ENCODE data around the gene GRAMD1A.
A peak's percentile ranks its signal among the peaks of the same experiment; 100 is the strongest.
"Not testable (repeated sequence)": the region's sequence is repeated elsewhere in the genome, so short reads cannot be mapped to it uniquely, and the experiment has no call there.

GRAMD1A gene

DNA sequence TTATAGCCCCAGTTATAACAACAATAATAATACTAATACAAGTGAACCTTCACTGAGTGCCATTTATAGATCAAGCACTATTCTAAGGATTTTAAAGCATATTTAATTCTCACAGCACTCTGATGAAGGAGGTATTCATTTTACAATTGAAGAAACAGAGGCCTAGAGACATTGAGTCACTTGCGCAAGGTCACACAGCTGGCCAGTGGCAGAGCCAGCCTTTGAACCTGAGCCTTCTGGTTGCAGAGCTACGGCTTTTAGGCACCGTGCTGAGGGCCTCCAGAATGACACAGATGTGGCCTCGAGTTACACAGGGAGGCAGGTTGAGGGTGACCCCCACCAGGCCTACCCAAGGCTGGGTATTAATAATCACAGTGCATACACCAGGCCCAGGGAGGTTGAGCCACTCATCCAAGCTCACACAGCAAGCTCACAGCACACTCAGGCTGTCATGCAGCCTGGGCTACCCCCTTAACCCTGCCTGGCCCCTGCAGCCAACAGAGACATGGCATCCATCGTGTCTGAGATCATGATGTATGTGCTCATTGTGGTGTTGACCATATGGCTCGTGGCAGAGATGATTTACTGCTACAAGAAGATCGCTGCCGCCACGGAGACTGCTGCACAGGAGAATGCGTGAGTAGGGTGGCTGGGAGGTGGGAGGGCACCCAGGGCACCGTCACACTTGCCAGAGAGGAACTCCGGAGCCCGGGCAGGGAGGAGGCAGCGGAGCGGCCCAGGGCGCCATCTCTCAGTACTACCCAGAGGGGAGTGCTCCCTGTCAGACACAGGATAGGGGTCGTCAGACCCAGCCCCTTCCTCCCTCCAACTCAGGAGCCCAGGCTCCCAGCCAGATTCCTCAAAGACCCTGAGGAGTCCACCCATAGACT is 38.7 kb downstream of the GRAMD1A start:
- DNase-seq, result peak; percentile 18

DNA sequence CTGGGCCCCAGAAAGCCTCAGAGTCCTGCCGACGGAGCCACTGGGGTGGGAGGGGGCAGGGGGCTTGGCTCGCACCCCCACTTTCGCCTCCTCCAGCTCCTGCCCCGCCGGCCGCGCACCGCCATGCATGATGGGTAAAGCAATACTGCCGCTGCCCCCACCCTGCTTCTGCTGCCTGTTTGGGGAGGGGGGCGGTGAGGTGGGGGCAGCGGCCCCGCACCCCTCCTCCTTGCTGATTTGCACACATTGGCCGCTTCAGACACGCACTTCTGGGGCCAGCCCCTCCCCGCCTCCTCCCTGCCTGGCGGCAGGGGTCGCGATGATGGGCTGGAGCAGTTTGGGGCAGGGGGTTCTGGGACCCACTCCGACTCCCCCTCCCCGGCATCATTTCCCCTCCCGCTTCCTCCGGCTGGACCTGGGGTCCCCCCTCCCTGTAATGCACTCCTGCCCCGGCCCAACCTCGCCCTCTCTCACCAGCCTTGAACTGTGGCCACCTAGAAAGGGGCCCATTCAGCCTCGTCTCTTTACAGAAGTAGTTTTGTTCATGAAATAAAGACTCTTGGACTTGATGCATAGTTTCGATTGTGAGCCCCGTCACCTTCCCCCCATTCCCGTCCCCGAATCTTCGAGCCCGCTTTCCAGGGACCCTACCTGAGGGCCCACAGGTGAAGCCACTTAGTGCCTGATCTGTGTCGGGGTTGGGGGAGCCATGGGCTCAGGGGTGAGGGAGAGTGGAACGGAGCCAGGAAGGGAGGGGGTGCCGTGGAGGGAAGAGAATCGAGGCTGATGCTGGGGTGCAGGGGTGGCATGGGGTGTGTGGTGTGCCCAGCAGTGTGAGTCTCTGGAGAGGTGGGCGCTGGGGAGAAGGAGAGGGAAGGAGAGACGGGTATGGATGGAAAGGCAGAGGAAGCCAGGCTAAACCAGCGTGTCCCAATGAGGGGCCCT is 40.0 kb downstream of the GRAMD1A start:
- no peak for DNase-seq

GRCh38 chr19:35040826-35041547 is 40.9 kb downstream of the GRAMD1A start:
- DNase-seq, result no peak

DNA sequence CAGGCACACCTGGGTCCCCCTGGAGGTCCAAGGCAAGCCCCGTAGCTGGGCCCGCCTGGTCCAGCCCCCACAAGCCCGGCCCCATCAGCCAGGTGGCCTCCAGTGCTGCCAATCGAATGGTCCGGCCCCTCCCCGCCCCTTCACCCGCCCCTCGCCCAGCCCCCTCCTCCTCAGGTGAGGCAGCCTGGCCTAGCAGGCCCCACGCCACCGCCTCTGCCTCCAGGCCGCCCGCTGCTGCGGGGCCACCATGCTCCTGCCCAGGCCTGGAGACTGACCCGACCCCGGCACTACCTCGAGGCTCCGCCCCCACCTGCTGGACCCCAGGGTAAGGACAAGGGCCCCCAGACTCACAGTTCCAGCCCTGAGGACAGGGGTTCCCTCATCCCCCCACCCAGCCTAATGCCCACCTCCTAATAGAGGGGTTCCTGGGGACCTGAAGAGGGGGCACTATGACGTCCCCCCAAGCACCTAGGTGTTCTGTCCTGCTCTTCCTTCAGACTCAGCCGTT is 41.5 kb downstream of the GRAMD1A start, which contains the start of gene HPN:
HPN (plus strand) TSS at position 174 of the 508 bp plus-strand sequence. CDS start 786 bp downstream, outside the sequence.
- no peak for DNase-seq

DNA sequence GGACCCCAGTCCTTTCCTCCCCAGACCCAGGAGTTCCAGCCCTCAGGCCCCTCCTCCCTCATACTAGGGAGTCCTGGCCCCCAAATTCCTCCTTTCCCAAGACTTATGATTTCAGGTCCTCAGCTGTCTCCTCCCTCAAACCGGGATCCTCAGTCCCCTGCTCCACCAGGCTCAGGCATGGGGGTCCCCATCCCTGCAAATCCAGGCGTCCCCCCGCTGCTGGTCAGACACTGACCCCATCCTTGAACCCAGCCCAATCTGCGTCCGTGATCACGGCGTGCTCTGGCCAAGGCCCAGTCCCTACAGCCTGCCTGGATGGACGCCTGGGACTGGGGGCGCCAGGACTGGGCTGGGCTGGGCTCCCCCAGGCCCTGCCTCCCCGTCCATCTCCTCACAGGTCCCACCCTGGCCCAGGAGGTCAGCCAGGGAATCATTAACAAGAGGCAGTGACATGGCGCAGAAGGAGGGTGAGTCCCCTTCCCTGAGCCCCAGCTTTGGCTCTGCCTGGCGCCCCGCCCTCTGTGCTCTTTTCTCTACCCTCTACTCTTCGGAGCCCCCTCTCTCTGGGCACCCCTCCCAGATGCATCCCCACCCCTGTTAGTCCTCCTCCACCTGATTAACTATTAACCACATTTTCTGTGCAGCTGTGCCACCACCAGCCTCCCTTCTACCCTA is 42.1 kb downstream of the GRAMD1A start:
- DNase-seq, result no peak

GRCh38 chr19:35042954-35043604 is 43.0 kb downstream of the GRAMD1A start:
- no peak for DNase-seq

- no peak for DNase-seq
Observed at GRCh38 chr19:35043906-35044305, 43.8 kb downstream of the GRAMD1A start.

GRCh38 chr19:35044317-35045117 is 44.4 kb downstream of the GRAMD1A start:
- DNase-seq, result no peak

DNA sequence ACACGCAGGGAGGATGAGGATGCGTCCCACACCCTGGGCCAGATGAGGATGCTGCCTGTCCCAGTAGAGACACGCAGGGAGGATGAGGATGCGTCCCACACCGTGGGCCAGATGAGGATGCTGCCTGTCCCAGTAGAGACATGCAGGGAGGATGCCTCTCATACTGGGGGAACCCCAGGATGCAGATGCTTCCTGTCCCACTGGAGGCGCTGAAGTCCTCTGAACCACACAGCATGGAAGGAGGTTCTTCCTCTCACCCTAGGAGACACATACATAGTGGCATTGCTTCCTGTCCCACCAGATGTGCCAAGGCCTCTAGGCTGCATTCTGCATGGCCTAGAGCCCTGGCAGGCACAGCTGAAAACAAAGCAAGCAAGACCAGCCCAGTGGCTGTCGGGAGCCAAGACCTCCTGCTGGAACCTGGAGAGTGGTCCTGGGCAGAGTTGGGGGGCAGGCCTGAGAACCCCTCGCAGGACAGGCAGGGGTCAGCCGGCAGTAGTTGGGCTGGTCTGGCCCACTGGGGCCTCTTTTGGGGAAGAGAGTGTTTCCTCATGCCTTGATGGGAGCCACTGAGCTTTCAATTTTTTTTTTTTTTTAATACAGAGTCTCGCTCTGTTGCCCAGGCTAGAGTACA is 45.7 kb downstream of the GRAMD1A start:
- no peak for DNase-seq

GRCh38 chr19:35046461-35046860 is 46.3 kb downstream of the GRAMD1A start:
- no peak for DNase-seq

DNA sequence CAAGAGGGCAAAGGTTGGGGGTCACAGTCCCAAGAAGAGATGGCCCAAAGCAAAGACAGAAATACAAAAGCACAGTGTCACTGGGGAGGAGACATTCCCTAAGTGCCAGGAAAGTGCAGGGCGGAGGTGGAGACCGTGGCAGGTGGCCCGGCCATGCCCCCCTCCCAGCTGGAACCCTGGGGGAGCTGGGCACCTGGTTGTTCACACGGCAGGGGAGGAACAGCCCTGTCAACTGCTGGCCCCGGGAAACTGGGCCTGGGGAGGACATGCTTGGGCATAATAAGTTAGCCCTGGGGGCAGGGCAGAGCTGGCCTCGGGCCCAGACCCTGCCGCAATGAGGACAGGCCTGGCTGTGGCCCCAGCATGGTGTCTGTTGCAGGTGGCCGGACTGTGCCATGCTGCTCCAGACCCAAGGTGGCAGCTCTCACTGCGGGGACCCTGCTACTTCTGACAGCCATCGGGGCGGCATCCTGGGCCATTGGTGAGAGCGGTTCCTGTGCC is 48.8 kb downstream of the GRAMD1A start:
- DNase-seq, result peak; percentile 24

GRCh38 chr19:35049456-35049855 is 49.3 kb downstream of the GRAMD1A start:
- DNase-seq, result no peak

GRCh38 chr19:35050662-35051061 is 50.5 kb downstream of the GRAMD1A start:
- not testable (repeated sequence) for DNase-seq

- DNase-seq, result not testable (repeated sequence)
Observed at GRCh38 chr19:35051268-35051667, 51.1 kb downstream of the GRAMD1A start.

DNA sequence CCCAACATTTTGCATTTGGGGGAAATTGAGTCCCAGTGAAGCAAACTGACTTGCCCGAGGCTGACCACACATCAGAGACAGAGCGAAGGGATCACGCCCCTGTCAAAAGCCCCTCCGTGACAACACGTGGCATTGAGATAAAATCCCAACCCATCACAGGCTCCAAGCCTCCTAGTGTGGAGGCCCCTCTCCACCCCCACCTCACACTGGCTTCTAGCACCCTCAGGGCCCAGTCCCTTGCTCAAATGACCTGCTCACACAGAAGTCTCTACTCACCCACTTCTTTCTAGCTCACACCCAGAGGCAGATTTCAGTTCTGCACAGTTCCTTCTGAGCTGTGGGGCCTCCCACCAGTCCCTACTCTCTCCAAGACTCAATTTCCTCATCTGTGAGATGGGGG is 51.7 kb downstream of the GRAMD1A start:
- no peak for DNase-seq

DNA sequence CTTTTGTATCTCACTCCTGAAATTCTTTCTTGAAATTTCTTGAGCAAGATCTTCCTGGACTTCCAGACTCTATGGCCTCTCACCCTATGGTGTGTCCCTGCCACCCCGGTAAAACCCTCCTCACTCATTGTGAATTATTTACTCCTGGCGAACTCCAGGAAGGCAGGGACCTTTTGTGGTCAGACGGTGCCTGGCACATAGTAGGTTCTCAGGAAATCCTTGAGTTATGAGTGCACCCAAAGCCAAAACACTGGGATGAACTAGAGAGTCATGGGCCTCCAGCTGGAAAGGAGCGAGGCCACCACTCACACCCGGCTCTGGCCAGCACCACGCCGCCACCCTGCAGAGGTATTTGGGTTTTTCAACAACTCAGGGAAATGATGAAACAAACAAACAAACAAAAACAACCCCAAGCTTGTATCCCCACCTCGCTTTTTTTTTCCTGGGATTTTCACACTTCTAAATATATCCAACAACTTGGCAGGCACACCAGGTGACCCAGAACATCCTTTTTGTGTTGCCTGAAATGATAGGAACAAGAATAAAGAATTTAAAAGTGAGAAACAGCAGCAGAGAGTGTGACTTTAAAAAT is 52.6 kb downstream of the GRAMD1A start:
- DNase-seq, result no peak

DNA sequence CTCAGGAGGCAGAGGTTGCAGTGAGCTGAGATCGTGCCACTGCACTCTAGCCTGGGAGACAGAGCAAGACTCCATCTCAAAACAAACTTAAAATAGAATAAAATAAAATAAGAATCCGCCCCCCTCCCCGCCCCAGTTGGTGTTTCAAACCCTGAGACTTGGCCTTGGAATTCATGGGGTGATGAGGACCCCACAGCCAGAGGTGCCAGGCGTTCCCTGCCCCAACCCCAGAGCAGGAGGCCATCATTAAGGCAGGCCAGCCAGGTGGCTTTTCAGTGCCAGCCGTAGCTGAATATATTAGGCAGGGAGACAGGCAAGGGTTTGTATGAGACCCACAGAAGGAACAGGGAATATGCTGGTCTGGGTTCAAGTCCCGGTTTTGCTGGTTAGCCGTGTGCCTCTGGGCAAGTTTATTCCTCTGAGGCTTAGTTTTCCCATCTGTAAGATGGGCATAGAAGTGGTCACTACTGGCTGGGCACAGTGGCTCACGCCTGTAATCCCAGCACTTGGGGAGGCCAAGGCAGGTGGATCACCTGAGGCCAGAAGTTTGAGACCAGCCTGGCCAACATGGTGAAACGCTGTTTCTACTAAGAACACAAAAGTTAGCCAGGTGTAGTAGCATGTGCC is 53.7 kb downstream of the GRAMD1A start:
- no peak for DNase-seq

- no peak for DNase-seq
Observed at GRCh38 chr19:35054626-35055025, 54.5 kb downstream of the GRAMD1A start.

GRCh38 chr19:35055715-35056179 is 55.6 kb downstream of the GRAMD1A start:
- no peak for DNase-seq
